Activated CD4-positive, alpha-beta T cell treated with anti-CD3 and anti-CD28 coated beads, Interleukin-2, amount 50 U/mL, for 48 hours (primary cell): Measurements from ENCODE around the gene HOXA10.

Experiments
- DNase-seq, 2 experiments: peaks; one replicate each; pipeline ENCODE4 v3.0.0-alpha.2; 2020

HOXA10 gene

DNA sequence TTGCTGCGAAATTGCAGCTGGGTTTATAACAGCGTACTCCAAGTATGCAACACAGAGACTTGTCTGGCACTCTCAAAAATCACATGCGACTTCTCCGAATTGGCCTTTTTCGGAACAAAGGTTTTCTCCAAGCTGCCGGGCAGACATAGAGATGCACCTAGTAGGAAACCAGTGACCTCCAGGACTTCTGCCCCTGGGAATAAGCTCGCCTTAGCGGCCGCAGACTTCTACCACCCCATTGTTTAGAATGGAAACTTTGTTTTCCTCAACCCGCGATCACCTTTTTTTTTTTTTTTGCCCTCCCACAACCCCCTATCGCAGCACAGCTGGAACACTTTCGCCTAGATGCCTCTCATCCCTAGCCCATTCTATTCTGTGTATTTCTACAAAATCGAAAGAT, 4.9 kb upstream of the HOXA10 start:
- no peak for DNase-seq

DNA sequence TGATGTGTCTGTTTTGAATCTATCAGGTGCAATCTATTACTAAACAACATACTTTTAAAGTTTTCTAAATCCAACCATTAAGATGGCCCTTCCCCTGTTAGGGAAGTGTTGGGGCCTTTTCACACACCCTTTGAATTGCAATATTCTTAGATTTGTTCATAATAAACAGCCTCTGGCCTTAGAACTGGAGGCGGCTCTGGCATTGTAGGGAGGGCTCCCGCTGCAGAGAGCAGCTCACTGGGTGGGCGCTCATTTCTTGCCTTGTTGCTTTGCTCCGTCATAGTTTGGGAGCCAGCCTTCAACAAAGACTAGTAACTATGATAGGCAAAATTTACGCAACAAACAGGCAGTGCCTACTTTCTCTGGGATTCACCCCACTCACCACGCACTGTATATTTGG, 4.2 kb upstream of the HOXA10 start:
- no peak for DNase-seq

DNA sequence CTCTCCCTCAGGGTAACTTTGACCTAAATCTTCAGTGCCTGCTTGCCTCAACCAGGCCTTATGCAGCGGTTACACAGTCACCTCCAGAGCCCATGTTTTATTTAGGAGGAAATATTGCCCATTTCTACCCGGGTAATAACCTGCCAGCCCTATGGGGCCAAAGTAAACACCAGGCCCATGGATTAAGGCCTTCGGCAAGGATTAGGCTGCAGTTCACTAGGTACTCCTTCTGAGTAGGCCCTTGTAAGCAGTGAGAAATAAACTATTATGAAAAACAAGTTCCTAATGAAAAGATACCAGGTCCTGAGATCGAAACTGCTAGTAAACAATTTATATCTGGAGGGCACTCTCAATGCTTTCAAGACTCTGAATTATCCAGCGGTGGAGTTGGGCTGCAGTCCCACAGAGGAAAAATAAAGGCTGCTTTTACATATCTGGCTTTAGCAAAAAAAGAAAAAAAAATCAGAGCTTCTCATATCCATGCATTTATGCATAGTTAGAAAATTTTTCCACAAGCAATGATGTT, 3.7 kb upstream of the HOXA10 start:
- no peak for DNase-seq

DNA sequence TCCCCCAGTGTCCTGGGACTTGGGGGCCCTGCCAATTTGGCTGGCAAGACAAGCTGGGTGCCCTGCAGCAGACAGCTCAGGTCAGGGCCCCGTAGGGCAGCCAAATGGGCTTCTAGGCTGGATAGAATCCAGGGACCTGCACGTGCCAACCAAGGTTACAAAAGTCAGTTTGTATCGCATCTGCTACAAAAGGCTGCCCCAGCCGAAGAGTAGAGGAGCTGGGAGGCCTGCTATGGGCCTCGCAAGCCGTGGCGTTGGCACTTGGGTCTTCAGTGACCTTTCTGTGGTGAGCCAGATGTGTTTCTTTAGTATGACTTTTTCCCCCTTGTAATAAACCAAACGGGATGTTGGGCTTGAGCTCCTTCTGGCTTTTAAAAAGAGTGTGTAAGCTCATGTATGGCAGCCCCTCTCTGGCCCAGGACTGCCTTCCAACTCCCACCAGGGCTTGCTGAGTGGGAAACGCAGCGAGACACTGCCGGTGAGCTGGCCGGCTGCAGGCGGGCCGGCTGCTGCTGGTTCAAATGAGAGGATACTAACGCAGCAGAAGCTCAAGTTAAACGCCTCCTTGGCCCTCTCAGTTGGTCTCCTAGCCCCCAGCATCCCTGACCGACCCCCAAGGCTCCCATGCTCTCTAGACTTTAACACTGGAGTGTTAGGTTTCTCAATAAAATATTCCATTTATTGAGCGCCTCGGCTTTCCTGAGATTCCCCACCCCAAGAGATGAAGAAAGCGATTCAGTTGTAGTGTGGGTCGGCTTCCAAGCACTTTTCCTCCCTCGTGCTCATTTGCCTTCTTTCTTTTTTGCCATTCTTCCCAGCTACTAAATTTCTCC, 3.1 kb upstream of the HOXA10 start:
- DNase-seq: no peak

DNA sequence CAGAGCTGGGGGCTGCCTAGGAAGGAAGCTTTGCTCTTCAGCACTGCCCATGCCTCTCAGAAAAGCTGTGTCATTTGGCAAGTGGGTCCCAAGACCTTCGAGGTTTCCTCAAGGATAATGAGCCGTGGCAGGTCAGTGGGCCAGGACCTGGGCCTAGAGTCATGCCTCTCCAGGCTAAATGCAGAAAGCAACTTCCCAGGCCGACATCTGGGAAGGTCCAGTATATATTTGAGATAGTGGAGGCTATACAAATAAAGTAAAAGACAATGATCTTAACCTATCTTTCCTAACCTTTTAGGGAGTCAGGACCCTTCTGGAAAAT, 2.4 kb upstream of the HOXA10 start:
- DNase-seq: no peak

DNA sequence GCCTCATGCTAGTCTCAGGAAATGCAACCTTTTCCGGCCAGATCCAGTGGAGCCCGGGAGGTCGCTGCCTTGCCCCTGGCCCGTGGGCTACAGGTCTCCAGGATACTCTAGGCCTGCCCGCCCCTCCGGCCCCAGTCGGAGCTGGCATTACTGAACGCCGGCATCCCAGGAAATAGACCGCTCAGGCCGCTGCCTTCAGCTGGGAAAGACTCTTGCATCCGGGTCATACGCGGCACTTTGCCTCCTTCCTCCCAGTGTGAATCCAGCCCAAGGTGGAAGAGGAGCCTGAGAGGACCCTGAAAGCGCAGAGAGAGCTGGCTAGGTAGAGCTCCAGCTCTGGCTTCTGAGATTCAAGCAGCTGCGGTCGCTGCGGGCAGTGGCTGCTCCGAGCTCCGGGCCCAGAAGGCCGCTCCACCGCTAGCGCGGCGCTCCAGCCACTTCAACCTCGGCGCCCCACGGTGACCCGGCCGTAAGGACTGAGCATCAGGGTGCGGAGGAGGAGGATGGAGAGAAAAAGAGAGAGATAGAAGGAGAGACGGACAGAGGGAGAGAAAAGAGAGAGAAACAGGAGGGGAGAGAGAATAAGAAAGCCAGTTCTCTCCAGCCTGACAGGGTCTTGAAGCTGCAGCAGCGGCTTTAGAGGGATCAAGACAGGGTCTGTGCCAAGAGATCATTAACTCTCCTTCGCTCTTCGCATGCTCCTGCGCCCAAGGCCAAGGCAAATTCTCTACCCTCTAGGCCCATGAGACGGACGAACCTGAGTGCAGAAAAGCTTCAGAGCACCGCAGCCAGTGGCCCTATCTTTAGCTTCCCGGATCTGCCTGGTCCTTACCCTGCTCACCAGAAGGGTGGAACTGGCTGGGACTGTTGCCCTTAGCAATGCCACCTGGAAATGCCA, 1.8 kb upstream of the HOXA10 start:
- DNase-seq: no peak

DNA sequence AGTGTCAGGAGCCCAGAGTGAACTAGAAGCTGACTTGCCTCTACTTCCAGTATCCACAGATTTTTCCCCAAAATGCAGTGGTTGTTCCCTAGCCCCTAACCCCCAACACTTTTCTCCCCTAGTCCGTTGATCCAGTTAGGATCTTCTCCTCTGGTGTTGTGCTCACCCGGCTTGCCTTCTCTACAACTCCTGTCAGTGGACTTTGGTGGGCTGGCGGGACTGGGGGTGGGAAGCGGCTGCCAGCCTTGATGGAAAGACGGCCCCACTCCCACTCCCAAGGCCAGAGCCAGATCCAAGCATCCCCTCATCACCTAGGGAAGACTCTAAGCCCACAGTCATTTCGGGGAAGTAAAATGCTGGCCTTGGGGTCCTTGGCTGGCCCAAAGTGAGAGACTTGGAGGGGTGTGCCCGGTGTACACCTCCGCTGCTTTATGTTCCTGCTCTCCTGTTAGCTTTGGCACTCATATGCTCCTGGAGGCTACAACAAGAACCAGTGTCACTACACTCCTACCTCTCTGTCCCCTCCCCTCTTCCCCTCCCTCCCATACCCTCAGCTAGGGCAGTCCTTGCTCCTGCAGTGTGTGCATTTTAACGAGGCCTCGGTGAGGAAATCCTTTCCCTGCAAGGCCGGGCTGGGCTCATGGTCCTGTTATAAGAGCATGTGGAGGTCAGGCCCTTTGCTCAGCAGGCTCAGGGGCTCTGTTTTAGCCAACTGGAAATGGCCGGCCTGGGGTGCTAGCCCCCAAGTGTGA, 930 bp upstream of the HOXA10 start:
- DNase-seq: no peak

DNA sequence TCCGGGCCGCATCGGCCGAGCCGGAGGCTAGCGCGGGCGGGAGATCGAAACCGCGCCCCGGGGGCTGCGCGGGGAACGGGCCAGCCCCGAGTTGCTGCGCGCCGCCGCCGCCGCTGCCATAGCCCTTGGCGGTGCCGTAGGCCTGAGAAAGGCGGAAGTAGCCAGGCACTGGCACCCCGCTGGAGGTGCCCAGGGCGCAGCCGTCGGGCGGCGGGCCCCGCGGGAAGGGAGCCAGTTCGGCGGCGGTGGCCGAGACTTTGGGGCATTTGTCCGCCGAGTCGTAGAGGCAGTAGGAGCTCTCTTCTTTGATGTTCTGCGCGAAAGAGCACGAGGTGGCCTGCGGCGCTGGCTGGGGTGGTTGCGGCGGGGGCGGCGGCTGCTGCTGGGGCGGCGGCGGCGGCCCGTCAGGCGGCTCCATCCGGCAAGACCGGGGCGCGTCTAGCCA, 587 bp downstream of the HOXA10 start:
- no peak for DNase-seq

DNA sequence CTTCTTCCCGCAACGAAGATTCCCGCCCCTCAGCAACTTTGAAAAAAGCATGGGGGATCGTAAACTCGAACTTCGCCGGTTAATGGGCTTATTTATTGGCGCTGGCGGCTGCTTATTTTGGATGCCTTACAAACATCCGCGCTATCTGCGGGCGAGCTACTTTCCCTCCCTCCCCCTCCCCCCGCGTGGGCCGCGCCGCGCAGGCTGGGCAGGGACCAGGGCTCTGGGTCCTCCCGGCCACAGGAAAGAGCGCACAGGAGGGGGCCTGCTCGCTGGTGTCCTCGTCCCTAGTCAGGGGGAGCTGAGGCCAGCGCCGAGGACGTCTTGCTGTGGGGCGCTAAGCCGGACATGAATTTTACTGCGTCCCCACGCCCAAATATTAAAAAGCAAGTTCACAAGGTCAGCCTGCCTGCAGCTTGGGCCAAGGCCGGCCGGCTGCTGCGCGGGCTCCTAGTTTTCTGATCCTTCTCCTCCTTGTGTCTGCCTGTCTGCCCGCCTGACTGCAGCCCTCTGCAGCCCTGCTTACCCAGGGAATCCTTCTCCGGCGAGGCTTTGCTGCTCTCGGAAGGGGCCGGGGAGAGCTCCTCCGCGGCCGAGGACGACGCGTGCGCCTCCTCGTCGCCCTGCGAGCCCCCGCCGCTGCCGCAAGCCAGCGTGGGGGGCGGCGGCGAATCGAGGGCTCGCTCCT, 1.2 kb downstream of the HOXA10 start:
- DNase-seq: no peak

DNA sequence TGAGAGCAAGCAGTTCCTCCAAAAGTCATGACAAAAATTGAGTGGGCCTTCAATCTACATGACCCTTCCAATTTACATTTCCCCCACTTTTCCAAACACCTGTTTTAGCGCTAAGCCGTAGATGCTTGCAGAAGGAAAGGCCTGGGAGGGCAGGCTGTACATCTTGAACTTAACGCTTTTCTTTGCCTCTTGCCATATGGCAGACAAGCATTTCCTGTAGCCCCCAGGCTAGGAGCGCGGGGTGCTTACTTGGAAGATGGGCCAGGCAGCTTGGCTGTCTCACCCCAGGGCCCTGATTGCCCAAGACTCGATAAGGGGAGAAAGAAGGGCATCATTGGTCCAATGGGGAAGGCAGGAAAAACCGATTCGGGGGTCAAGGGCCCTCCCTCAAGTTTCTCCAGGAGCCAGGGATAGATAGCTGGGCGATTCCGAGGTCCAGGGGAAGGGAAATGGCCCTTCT, 1.8 kb downstream of the HOXA10 start:
- no peak for DNase-seq

DNA sequence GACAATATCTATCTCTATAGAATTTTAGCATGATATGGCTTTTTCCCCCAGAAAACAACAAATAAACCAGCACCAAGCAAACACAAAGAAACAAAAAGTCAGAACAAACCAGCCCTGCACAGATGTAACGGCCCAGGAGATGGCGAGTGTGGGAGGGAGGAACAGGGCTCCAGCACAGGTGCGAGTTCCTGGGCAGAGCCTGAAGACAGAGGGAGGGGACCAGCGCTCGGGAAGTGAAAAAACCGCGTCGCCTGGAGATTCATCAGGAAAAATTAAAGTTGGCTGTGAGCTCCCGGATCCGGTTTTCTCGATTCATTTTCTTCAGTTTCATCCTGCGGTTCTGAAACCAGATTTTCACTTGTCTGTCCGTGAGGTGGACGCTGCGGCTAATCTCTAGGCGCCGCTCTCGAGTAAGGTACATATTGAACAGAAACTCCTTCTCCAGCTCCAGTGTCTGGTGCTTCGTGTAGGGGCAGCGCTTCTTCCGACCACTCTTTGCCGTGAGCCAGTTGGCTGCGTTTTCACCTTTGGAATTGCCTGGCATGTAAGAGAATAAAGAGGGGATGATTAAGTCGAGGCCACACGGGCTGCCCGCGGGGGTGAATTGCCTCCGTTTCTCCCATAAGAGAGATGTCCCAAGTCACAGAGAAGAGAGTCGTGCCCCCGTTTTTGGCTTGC, 2.3 kb downstream of the HOXA10 start:
- no peak for DNase-seq

DNA sequence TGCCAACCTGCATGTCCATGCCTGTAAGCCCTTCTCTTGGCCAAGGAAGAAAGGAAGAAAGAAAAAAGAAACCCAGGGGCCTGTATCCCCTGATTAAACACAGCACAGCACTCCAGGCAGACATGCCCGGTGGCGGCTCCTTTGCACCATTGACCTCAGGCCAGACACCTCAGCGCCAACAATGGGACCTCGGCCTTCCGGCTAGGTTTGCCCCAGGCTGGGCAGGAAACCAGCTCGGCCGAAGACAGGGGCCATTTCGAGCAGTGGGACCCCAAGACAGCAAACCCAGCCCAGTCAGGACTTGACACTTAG, 2.8 kb downstream of the HOXA10 start:
- no peak for DNase-seq

DNA sequence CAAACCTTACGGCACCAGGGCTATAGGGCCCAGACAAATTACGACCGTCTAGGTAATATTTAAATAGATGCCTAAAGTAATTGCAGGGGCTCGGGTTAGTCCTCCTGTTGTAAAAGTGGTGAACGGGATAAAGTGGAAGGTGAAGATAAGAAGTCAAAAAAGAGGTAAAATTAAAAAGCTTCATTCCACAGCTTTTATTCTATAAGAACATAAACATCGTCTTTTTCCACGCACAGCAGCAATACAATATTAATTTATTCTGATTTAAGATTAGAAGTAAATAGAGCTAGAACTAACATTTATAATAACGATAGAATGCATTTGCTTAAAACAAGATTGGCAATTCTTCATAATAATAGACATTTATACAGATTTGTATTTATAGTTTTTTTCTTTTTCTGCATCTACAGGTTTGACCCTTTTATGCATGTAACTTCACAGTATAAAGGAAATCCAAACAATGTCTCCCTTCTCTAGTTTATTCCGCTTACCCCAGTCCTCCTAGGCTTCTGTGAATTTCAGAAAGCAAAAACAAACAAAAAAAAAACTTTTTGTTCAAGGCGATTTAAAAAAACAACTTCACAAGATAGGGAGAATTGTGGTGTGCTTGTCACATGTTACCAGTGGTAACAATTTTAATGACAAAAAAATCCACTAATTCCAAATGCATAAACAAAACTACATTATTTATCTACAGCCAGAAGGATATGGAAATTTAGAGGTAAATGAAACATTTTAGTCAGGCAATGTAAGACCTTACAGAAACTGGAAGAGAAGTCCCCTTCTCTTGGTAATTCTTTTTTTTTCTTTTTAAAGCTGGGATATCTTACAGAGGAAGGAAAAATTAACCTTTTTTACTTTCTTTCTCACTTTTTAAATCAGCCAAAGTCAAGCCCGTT, 3.4 kb downstream of the HOXA10 start:
- no peak for DNase-seq

DNA sequence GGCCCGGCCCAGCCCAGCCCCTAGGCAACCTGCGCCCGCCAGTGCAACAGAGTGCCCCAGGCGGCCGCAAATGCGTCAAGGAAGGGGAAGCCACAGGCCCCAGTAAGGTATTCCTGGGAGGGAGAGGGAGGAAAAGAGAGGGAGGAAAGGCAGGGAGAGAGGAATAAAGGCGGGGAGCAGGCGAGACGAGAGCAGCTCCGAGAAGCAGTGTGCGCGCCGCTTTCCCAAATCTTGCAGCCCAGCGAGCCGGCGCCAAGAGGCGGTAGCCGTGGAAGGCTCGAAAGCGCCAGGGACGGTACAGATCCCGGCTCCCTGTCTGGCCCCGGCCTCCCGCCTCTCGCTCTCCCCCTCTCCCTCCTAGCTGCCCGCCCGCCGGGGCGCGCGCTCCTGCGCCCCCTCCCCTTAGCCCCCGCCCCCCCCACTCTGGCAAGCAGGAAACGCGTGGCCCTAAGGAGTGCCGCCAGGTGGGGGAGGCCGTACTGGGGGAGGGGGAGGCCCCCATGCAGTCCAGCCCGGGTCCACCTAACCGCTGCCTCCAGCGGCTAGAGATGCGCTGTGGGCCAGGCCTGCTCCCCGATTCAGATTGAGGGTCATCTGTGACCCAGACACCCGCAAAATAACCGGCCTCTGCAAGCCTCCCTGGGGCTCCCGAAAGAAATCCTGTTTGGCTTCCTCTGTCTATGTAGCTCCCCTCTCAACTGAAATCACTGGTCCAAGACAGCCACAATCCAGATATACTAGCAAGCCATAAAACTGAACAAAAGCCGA, 4.3 kb downstream of the HOXA10 start:
- DNase-seq: no peak

DNA sequence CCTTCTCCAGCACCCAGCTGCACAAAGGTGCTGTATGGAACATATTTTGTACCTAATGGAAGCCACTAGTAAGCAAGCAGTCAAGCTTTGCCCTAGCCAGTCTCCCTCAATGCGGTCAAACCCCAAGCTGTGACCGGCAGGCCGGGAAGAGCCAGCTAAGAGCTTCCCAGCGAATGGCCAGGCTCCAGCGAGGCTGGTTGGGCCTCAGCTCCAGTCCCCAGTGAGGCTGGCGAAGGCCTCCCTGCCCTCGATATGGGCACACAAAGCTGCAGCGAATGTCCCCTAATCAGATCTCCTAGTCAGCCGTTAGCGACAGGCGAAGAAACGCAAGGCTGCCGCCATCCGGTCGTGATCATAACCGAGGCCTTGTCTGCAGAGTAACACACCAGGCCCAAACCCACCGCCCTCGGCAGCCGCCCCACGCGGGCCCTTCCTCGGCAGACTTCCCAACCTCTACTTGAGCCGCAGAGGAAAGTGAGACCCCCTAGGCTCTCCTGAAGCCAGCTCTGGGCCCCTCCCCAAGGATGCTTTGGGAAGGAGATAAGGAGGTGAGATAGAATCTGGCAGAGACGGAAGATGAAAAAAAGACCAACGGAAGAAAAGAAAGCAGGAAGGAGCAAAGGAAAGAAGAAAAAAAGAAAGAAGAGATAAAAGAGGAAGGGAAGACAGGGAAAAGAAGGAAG, 5.7 kb downstream of the HOXA10 start:
- DNase-seq: peak in 1 of 2 experiments; percentile 37

DNA sequence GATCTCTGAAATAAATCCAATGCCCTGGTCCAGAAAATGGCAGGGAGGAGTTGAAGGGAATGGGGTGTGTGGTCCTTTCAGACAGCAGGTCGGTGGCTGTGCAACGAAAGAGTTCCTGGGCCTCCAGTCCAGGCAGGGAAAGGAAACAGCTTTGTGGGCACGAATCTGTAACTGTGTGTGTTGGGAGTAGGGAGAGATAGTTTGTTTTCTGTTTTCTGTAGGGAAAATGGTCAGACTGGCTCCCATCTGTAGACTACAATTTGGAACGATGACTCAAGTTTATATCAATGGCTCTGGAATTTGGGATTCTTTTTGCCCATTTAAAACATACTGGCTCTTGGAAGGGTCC, 6.2 kb downstream of the HOXA10 start:
- DNase-seq: no peak

DNA sequence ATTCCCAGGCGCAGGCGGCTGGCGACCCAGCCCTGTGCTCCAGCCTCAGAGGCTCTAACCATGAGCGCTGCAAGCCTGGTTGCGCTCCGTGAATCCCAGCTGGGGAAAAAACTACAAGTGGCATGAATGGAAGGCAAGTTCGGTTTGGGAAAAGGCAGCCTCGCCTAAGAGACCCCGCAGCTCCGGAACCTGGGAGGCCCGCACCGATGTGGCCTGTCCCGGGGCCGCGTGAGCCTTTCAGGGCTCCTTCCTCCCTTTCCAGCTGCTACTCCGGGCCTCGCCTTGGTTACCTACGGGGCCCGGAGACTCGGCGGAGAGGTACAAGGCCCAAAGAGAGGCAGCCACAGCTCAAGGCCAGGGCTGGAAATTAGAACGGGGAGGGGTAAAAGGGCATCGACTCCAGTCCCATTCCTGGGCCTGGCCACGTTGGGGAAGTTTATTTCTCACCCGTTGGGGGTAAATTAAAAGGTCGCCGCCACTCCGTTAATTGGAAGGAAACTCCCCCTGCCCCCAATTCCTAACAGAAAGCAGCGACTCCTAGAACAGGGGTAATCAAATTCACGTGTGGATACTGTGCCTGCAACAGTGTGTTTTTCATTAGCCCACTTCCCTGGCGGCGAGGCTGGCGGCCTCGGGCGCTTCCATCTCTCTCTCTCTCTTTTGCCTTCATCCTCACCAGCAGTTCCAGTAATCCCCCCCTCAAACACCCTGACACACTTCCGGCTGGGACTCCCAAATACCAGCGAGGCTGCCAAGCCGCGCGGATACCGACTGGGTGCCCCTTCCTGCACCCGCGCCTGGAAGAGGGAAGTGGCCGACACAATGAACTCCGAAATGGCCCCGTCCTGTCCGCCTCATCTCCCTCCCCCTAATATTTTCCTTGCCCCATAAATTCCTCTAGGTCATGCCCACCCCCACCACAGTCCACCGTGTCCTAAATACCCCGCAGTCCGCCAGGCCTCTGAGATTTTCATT, 7.3 kb downstream of the HOXA10 start:
- DNase-seq: no peak

DNA sequence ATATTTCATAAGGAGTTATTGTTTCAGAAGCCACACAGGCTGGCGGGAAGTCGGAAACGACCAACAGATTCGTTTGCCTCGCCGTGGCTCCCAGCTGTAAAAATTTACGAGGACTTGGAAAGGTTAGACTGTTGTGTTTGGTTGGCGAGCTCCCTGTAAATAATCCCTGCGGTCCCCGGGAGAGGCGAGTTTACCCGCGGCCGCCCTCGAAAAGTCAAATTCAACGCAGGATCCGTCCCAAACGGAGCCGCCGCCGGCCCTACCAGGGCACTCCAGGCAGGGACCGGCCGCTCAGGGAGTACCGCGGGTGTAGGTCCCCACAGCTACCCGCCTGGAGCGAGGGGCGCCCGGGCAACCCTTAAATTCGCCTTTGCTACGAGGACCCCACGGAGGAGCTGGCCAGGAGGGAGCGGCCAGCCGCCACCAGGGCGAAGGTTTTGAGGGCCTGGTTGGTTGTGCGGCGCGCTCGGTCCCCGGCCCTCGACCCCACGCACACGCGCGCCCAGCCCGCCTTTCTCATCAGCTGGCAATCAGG, 8.1 kb downstream of the HOXA10 start:
- DNase-seq: no peak
